HAP-1 (cell line): ENCODE data around the gene RP9.
"Not testable (repeated sequence)": the region's sequence is repeated elsewhere in the genome, so short reads cannot be mapped to it uniquely, and the experiment has no call there.

ENCODE experiments used
- DNase-seq, 2 experiments: peaks; one replicate each; pipeline ENCODE4 v3.0.0-alpha.2; 2016 to 2020; ENCODE audit warnings: low spot score in 2 of 2
- H3K27me3 ChIP-seq: fragments of 250-450 bp; sonication (Bioruptor Pico); 2 replicates; pipeline ENCODE4 v1.5.1; 2020; ENCODE audit warnings: low read depth, mild to moderate bottlenecking, moderate library complexity
- H3K36me3 ChIP-seq: fragments of 250-450 bp; sonication (Bioruptor Pico); replicated peaks from 2 replicates; pipeline ENCODE4 v1.5.1; 2020; ENCODE audit warnings: mild to moderate bottlenecking
- H3K4me1 ChIP-seq: fragments of 250-450 bp; sonication (Bioruptor Pico); 2 replicates; pipeline ENCODE4 v1.5.1; 2020; ENCODE audit warnings: mild to moderate bottlenecking
- H3K4me3 ChIP-seq: fragments of 250-450 bp; sonication (Bioruptor Pico); 2 replicates; pipeline ENCODE4 v1.5.1; 2020; ENCODE audit warnings: mild to moderate bottlenecking, moderate library complexity
- H3K9me3 ChIP-seq: fragments of 250-450 bp; sonication (Bioruptor Pico); 2 replicates; pipeline ENCODE4 v1.5.1; 2020; ENCODE audit warnings: mild to moderate bottlenecking, moderate library complexity
- in situ Hi-C: fragments of 300-500 bp; cut with MboI; formaldehyde crosslinking; loops from 3 replicates; pipeline ENCODE4 v1.14.3; 2020; ENCODE audit warnings: low sequenced_read_pairs, inconsistent platforms, mixed read lengths

RP9 gene

DNA sequence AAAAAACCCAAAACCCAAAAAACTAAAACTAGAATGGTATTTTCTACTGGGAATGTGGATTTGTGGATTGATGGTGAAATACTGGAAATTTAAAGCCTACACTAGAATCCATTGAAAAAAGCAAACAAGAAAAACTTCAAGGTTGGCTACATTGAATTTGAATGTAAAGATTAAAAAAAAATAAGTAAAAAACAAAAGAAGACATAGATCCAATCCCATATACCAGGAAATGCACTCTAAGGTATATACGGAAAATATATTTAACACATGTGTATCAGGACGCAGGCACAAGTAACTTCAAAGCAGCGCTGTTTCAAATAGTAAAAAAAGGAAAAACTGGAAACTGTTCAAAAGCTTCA is 19.4 kb upstream of the RP9 start:
- Histone ChIP-seq H3K4me1 (peaks cover 11% of the 10 kb centered on the region), H3K4me3 (peak overlapping the region; percentile 65), H3K9me3 (no peaks in the 10 kb centered on the region), H3K36me3 (no peaks in the 10 kb centered on the region), H3K27me3 (0 out of 2 replicates have a peak, but pooled peaks cover 2% of the 10 kb centered on the region)
- in situ Hi-C loops, result no loop called here
- DNase-seq, result no peak

- in situ Hi-C loops, result no loop called here
- H3K4me1 ChIP-seq, result peaks cover 8% of the 10 kb centered on the region
- H3K4me3 ChIP-seq, result no peak overlapping the region
- DNase-seq, result no peak
- no peaks in the 10 kb centered on the region for H3K27me3 ChIP-seq
- no peaks in the 10 kb centered on the region for H3K36me3 ChIP-seq
- H3K9me3 ChIP-seq, result no peaks in the 10 kb centered on the region
These were observed 17.9 kb upstream of the RP9 start for GRCh38 chr7:33127085-33127484.

DNA sequence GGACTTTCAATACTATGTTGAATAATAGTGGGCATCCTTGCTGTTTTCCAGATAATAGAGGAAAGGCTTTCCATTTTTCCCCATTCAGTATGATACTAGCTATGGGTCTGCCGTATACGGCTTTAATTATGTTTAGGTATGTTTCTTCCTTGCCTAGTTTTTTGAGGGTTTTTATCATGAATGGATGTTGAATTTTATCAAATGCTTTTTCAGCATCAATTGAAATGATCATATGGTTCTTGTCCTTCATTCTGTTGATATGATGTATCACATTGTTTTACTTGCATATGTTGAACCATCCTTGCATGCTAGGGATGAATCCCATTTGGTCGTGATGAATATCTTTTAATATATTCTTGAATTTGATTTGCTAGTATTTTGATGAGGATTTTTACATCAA is 9.2 kb upstream of the RP9 start:
- no peaks in the 10 kb centered on the region for H3K36me3 ChIP-seq
- no peaks in the 10 kb centered on the region for H3K9me3 ChIP-seq
- no peak overlapping the region for H3K4me3 ChIP-seq
- H3K27me3 ChIP-seq, result peaks cover 11% of the 10 kb centered on the region; the same call in 1 of the 2 replicates
- DNase-seq, result no peak
- in situ Hi-C loops, result no loop called here
- H3K4me1 ChIP-seq, result no peaks in the 10 kb centered on the region

GRCh38 chr7:33114976-33115375 is 5.8 kb upstream of the RP9 start:
- Histone ChIP-seq H3K4me3 (no peak overlapping the region), H3K9me3 (no peaks in the 10 kb centered on the region), H3K36me3 (no peaks in the 10 kb centered on the region), H3K4me1 (peaks cover under 1% of the 10 kb centered on the region; the same call in 1 of the 2 replicates), H3K27me3 (peaks cover 11% of the 10 kb centered on the region; the same call in 1 of the 2 replicates)
- no peak for DNase-seq
- in situ Hi-C loops, result no loop called here

DNA sequence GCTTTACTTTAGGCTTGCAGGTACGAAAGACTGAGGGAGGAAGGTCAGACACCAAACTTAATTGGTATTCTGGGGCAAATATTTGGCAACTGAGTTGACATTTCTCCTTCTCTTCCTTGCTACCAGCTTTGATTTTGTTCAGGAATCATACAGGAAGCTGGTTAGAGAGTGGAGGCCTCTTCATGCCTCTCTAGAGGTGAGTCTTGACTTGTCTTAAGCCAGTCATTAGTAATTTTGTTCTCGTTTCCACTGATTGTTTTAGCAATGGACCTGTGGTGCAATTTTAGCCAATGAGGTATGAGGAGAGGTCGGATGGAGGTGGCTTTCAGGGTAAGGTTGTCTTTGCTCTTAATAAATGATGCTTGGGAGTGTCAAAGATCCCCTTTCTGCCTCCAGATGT is 2.4 kb upstream of the RP9 start:
- Histone ChIP-seq H3K4me1 (peaks cover 10% of the 10 kb centered on the region), H3K4me3 (no peak overlapping the region), H3K9me3 (no peaks in the 10 kb centered on the region), H3K36me3 (peaks cover 3% of the 10 kb centered on the region; the same call in 1 of the 2 replicates), H3K27me3 (peaks cover 12% of the 10 kb centered on the region; the same call in 1 of the 2 replicates)
- DNase-seq, result no peak
- in situ Hi-C loops, result no loop called here

- peaks cover 5% of the 10 kb centered on the region; the same call in 1 of the 2 replicates for H3K27me3 ChIP-seq
- peaks cover 10% of the 10 kb centered on the region for H3K4me1 ChIP-seq
- in situ Hi-C loops, result no loop called here
- H3K4me3 ChIP-seq, result peak overlapping the region; percentile 36
- DNase-seq, result no peak
- no peaks in the 10 kb centered on the region for H3K9me3 ChIP-seq
- peaks cover 3% of the 10 kb centered on the region; the same call in 1 of the 2 replicates for H3K36me3 ChIP-seq
These were observed 594 bp upstream of the RP9 start for GRCh38 chr7:33109758-33110238.

DNA sequence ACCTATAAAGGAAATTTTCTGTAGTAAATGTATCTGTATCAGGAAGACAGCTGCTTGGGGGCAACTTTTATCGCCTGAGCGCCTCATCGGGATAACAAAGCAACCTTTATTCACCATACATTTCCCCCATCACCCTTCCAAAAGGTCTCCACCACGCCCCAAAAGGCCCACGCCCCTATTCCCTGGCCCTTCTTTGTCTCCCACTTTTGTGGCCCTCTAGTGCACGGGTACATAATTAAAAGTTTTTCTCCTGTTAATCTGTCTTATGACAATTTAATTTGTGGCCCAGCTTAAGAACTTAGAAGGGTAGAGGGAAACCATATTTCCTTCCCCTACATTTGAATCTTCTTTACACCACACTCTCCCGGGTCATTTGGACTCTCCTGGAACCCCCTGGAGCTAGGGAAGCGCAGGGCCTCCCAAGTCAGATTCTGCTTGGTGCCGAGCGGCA is 625 bp downstream of the RP9 start:
- peak; percentile 34 to 57 for DNase-seq
- in situ Hi-C loops, result no loop called here
- Histone ChIP-seq H3K36me3 (peaks cover 3% of the 10 kb centered on the region; the same call in 1 of the 2 replicates), H3K4me3 (peak overlapping the region; percentile 62), H3K4me1 (peaks cover 10% of the 10 kb centered on the region), H3K9me3 (no peaks in the 10 kb centered on the region), H3K27me3 (peaks cover 3% of the 10 kb centered on the region; the same call in 1 of the 2 replicates)

DNA sequence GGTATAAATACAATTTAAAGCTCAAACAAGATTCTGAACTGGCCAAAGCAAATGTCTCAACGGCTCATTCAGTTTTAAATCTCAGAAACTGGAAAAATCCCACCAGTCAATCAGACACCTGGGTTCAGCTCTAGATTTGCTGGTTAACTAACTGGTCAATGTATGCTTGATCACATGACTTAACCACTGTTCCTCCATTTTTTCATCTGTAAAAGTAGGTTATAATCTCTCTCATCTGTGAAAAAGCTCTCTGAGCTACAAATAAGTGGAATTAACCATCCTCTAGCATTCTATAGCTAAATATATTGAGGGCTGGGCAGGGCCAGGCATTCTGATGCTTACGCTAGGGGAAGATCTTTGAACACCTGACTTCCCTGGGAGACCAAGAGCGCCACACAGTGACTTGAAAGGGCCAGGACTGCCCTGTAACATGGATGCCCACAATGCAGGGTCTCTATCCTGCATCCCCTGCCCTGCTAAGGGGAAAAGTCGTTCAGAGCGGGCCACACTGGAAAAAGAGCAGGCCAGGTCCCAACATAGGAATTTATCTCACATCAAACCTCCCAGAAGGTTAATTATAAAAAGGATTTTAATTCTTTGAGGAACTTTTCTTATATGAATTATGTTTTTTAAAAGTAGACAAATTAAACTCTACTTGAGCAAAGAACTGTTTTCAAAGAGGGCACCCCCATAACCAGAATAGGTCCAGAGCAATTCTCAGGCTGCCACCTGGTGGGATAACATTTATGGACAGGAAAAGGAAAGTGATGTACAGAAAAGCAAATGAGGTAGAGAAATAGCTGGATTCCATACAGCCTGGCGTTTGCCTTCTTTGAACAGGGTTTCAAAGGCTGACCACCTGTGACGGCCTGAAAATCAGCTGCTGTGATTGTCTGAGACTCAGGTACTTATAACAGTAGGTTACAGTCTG is 1.8 kb downstream of the RP9 start:
- in situ Hi-C loops, result no loop called here
- Histone ChIP-seq H3K4me1 (peaks cover 10% of the 10 kb centered on the region), H3K27me3 (peaks cover 3% of the 10 kb centered on the region; the same call in 1 of the 2 replicates), H3K36me3 (peaks cover 13% of the 10 kb centered on the region), H3K9me3 (no peaks in the 10 kb centered on the region), H3K4me3 (peak overlapping the region; percentile 62)
- DNase-seq, result peak; percentile 41 to 70

GRCh38 chr7:33101906-33102305 is 7.3 kb downstream of the RP9 start:
- no peaks in the 10 kb centered on the region for H3K4me1 ChIP-seq
- no peaks in the 10 kb centered on the region for H3K9me3 ChIP-seq
- peaks cover 52% of the 10 kb centered on the region for H3K36me3 ChIP-seq
- H3K4me3 ChIP-seq, result no peak overlapping the region
- no peak for DNase-seq
- no peaks in the 10 kb centered on the region for H3K27me3 ChIP-seq
- in situ Hi-C loops, result no loop called here

GRCh38 chr7:33100770-33101169 is 8.4 kb downstream of the RP9 start:
- peaks cover 62% of the 10 kb centered on the region for H3K36me3 ChIP-seq
- no peak for DNase-seq
- in situ Hi-C loops, result no loop called here

GRCh38 chr7:33099154-33099940 is 9.9 kb downstream of the RP9 start:
- Histone ChIP-seq H3K9me3 (no peaks in the 10 kb centered on the region), H3K36me3 (peaks cover 72% of the 10 kb centered on the region), H3K4me3 (no peak overlapping the region), H3K4me1 (no peaks in the 10 kb centered on the region), H3K27me3 (no peaks in the 10 kb centered on the region)
- DNase-seq, result no peak
- in situ Hi-C loops, result no loop called here

More at GRCh38 chr7:33100770-33101169, 8.4 kb downstream of the RP9 start:
- Histone ChIP-seq H3K27me3 (no peaks in the 10 kb centered on the region), H3K4me1 (no peaks in the 10 kb centered on the region), H3K9me3 (no peaks in the 10 kb centered on the region), H3K4me3 (no peak overlapping the region)

DNA sequence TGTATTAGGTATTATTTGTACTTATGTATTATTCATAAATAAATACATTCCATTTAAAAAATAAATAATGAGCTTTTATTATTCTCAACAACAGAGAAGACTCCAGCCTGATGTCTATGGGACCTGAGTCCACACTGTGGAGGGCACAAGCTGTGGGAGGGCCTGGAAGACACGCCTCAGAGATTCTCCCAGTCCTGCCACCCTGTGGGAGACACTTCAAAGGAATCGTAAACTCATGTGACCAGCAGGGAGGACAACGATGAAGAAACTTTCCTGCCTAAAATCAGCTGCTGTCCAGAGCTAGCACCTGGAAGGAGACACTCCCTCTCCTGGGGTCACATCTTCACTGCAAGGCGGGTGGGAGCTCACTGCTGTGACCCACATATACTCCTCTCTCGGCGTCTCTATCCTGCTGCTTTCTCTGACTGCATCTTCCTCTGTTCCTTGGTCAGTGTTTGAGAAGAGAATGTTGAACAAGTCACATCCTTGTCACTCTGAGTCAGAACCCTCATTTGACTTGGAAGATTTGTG is 14.4 kb downstream of the RP9 start:
- H3K9me3 ChIP-seq, H3K4me3 ChIP-seq, H3K27me3 ChIP-seq, H3K4me1 ChIP-seq, DNase-seq, in situ Hi-C loops: not testable (repeated sequence)
- peaks cover 52% of the 10 kb centered on the region for H3K36me3 ChIP-seq

DNA sequence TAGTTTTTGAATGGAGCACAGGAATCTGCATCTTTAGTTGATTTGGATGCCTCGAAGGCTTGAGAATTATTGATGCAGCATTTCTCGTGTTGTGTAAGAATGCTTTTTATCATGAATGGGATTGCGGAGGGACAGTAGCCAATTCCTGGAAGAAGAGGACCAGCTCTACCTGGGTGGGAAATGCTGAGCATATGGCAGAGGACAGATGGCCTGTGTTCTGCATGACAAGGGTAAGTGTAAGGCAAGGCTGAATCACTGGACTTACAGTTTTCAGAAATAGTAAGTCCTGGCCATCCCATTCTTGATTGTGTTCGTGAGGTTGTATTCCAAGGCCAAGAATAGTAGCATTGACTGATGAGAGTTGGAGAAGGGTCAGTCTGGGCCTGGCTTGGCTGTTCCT is 15.9 kb downstream of the RP9 start:
- no peak overlapping the region for H3K4me3 ChIP-seq
- DNase-seq, result no peak
- in situ Hi-C loops, result no loop called here
- H3K27me3 ChIP-seq, result no peaks in the 10 kb centered on the region
- no peaks in the 10 kb centered on the region for H3K9me3 ChIP-seq
- peaks cover 39% of the 10 kb centered on the region for H3K36me3 ChIP-seq
- no peaks in the 10 kb centered on the region for H3K4me1 ChIP-seq
